GM21515 (cell line): ENCODE data around the gene DNAAF9.

Experiments
- ATAC-seq: cut with Tn5 transposase; IDR thresholded peaks from one replicate; pipeline ENCODE4 v1.9.1; 2021; ENCODE audit not compliant: unreplicated experiment

The DNAAF9 gene

GRCh38 chr20:3378138-3378537 is 29.3 kb downstream of the DNAAF9 start:
- no peak for ATAC-seq

GRCh38 chr20:3377644-3378043 is 29.8 kb downstream of the DNAAF9 start:
- no peak for ATAC-seq

GRCh38 chr20:3374296-3374695 is 33.2 kb downstream of the DNAAF9 start:
- no peak for ATAC-seq

GRCh38 chr20:3371754-3372153 is 35.7 kb downstream of the DNAAF9 start:
- no peak for ATAC-seq

- no peak for ATAC-seq
These were observed 40.4 kb downstream of the DNAAF9 start for GRCh38 chr20:3367089-3367488.

- ATAC-seq = no peak
These were observed 43.0 kb downstream of the DNAAF9 start for GRCh38 chr20:3364323-3365013.

GRCh38 chr20:3360752-3361151 is 46.7 kb downstream of the DNAAF9 start:
- ATAC-seq = no peak

GRCh38 chr20:3358676-3359340 is 48.7 kb downstream of the DNAAF9 start:
- no peak for ATAC-seq
